Transverse colon (tissue), 4 donors: ENCODE data around the gene HIGD2A.

Source experiments
- CTCF ChIP-seq, 5 experiments: fragments of 200-600 bp in 3 of 5; fragments of 450-650 bp in 2 of 5; sonication (generic) in 3 of 5; IDR thresholded peaks; 1 replicate in 2 of 5; 2 replicates in 3 of 5; pipeline ENCODE4 v1.5.1; 2016 to 2017; ENCODE audit warnings: antibody characterized with exemption in 5 of 5, inconsistent platforms in 3 of 5, mild to moderate bottlenecking in 2 of 5, moderate library complexity in 1 of 5
- EP300 ChIP-seq: sonication (generic); formaldehyde crosslinking; IDR thresholded peaks from one replicate; pipeline ENCODE4 v1.6.1; 2017; ENCODE audit warnings: antibody characterized with exemption, low read depth
- POLR2A ChIP-seq: fragments of 450-650 bp; IDR thresholded peaks from one replicate; pipeline ENCODE4 v1.6.1; 2016; ENCODE audit warnings: antibody characterized with exemption, mild to moderate bottlenecking, moderate library complexity
- POLR2AphosphoS5 ChIP-seq, 3 donors: sonication (generic); formaldehyde crosslinking; IDR thresholded peaks; one replicate each; pipeline ENCODE4 v1.6.1; 2016; ENCODE audit warnings: antibody characterized with exemption in 3 of 3

DNA sequence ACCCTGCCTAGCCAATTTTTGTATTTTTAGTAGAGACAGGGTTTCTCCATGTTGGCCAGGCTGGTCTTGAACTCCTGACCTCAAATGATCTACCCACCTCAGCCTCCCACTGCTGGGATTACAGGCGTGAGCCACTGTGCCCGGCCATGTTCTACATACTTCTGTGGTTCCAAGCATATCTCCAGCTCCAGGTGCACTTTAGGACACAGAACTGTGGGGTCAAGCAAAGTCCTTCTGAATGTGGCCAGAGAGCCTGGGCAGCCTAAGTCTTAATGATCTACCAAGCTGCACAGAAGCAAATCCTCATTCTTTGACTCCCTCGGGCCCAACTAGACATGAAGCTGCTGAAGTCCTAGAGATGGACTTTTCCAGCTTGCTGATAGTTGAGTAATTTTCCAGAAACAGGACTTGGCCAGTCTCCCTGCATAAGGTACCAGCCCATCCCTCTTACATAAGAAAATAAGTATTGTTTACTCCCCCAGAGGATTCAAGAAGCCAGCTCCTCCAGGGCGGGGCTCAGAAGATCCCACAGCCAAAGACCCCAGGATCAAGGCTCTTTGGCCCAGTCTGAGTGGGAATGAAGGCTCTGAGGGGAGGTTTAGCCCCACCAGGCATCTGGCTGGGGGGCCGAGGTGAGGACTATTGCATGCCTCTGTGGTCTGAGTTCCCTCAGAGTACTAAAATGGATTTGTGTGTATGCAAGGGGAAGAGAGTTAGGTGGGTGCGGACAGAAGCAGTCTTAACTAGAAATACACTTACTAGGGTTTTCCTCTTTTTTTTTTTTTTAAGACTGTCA, 19.1 kb downstream of the HIGD2A start:
- no peak for TF ChIP-seq POLR2A
- no peak for TF ChIP-seq POLR2AphosphoS5 (IDR thresholded peaks at IDR 0.05)
- no peak for TF ChIP-seq CTCF (IDR thresholded peaks at IDR 0.05)
- TF ChIP-seq EP300: no peak
